HepG2 (cell line): ENCODE data around the gene CXXC5. TPM values are rescaled to one million over a fixed set of nuclear protein-coding genes. Genes with fewer than 3 reads are reported as not detected.

Source experiments
- ATAC-seq: fragments of 200-7000 bp; cut with Tn5 transposase; 3 replicates; pipeline ENCODE4 v1.9.1; 2020; ENCODE audit warnings: mild to moderate bottlenecking, moderate library complexity
- BruUV-seq: library from RNA; stranded (reverse); fragments of 400-500 nt; replicated peaks from 2 replicates; lab custom pipeline; 2021; lab: Mats Ljungman, UMichigan
- CTCF ChIA-PET: fragments of 300-600 bp; formaldehyde crosslinking; extraction: SDS; loops from one replicate; lab custom pipeline; 2021; ENCODE audit warnings: low total read pairs, inconsistent platforms, low intra/inter-chr PET ratio; lab: Yijun Ruan, JAX
- POLR2A ChIA-PET: fragments of 350-600 bp; sonication (Branson Sonifier 250); formaldehyde crosslinking; loops from one replicate; lab custom pipeline; 2020; ENCODE audit warnings: antibody characterized with exemption, inconsistent platforms; lab: Yijun Ruan, JAX
- DNase-seq: peaks from one replicate; pipeline ENCODE4 v3.0.0-alpha.2; 2015; ENCODE audit warnings: low spot score
- FAIRE-seq: peaks from 3 replicates; lab custom pipeline; 2011; peaks lifted over from hg19 to GRCh38; lab: Jason Lieb, UNC
- H2AFZ ChIP-seq: one replicate; pipeline ENCODE4 v1.6.1; 2011; ENCODE audit warnings: low read length, inconsistent platforms
- H3K27ac ChIP-seq: fragments of 300-600 bp; 3 replicates; pipeline ENCODE4 v1.8.0; 2011; ENCODE audit warnings: mixed run types, mild to moderate bottlenecking, mixed read lengths, low read length, inconsistent platforms; ENCODE audit not compliant: insufficient read depth; ENCODE audit errors: extremely low read length
- H3K27me3 ChIP-seq, 2 experiments: fragments of 200-600 bp in 1 of 2; 2 replicates in 1 of 2; 3 replicates in 1 of 2; pipeline versions ENCODE4 v1.6.0 to v1.8.0; 2011; ENCODE audit warnings: low read length in 2 of 2, mild to moderate bottlenecking in 2 of 2, moderate library complexity in 2 of 2, inconsistent platforms in 1 of 2; ENCODE audit not compliant: insufficient read depth in 2 of 2, control insufficient read depth in 1 of 2
- H3K36me3 ChIP-seq, 2 experiments: fragments of 200-600 bp in 1 of 2; replicated peaks in 1 of 2; 2 replicates in 1 of 2; 3 replicates in 1 of 2; pipeline versions ENCODE4 v1.5.1 to v1.8.0; 2011; ENCODE audit warnings: low read length in 2 of 2, inconsistent platforms in 1 of 2; ENCODE audit not compliant: insufficient read depth in 2 of 2, control insufficient read depth in 1 of 2
- H3K4me1 ChIP-seq: 2 replicates; pipeline ENCODE4 v1.5.1; 2012; ENCODE audit warnings: low read length, inconsistent platforms; ENCODE audit not compliant: insufficient read depth
- H3K4me2 ChIP-seq: 2 replicates; pipeline ENCODE4 v1.6.0; 2011; ENCODE audit warnings: low read depth, low read length, inconsistent platforms
- H3K4me3 ChIP-seq, 3 experiments: fragments of 200-600 bp in 1 of 3; sonication (generic), shearing (Covaris generic) in 1 of 3; replicated peaks in 1 of 3; 2 replicates each; pipeline ENCODE4 v1.5.1; 2011 to 2016; ENCODE audit warnings: low read length in 3 of 3, inconsistent platforms in 2 of 3, low read depth in 2 of 3, mild to moderate bottlenecking in 2 of 3, control low read depth in 1 of 3, mixed read lengths in 1 of 3; ENCODE audit not compliant: insufficient read depth in 1 of 3
- H3K79me2 ChIP-seq: one replicate; pipeline ENCODE4 v1.6.1; 2011; ENCODE audit warnings: low read length, inconsistent platforms; ENCODE audit not compliant: insufficient read depth
- H3K9ac ChIP-seq: 2 replicates; pipeline ENCODE4 v1.6.0; 2011; ENCODE audit warnings: mild to moderate bottlenecking, low read depth, low read length, inconsistent platforms; ENCODE audit not compliant: insufficient read depth
- H3K9me3 ChIP-seq: 2 replicates; pipeline ENCODE4 v1.5.1; 2012; ENCODE audit warnings: mild to moderate bottlenecking, low read length
- H4K20me1 ChIP-seq: 2 replicates; pipeline ENCODE4 v1.6.0; 2011; ENCODE audit warnings: inconsistent platforms, mild to moderate bottlenecking, low read length, moderate library complexity; ENCODE audit not compliant: insufficient read depth
- ARID5B ChIP-seq: IDR thresholded peaks from 2 replicates; pipeline ENCODE4 v1.4.0; 2020; ENCODE audit warnings: mild to moderate bottlenecking, missing genetic modification reagents
- DZIP1 ChIP-seq: sonication (generic); formaldehyde crosslinking; IDR thresholded peaks from 2 replicates; pipeline ENCODE4 v1.5.0; 2020; ENCODE audit warnings: mild to moderate bottlenecking, missing genetic modification reagents
- GATAD1 ChIP-seq: IDR thresholded peaks from 2 replicates; pipeline ENCODE4 v1.6.1; 2016; ENCODE audit warnings: missing genetic modification reagents, missing compliant biosample characterization
- HBP1 ChIP-seq: IDR thresholded peaks from 2 replicates; pipeline ENCODE4 v1.6.1; 2016; ENCODE audit warnings: low read depth, control low read depth
- KLF11 ChIP-seq: IDR thresholded peaks from 2 replicates; pipeline ENCODE4 v1.6.1; 2016; ENCODE audit warnings: missing compliant biosample characterization
- MTERF4 ChIP-seq: sonication (generic); formaldehyde crosslinking; IDR thresholded peaks from 2 replicates; pipeline ENCODE4 v1.8.0; 2023; ENCODE audit warnings: mild to moderate bottlenecking, missing genetic modification reagents
- MZF1 ChIP-seq: sonication (generic); formaldehyde crosslinking; IDR thresholded peaks from 2 replicates; pipeline ENCODE4 v1.8.1; 2023; ENCODE audit warnings: mild to moderate bottlenecking, missing genetic modification reagents, borderline replicate concordance
- ZNF431 ChIP-seq: sonication (generic); formaldehyde crosslinking; IDR thresholded peaks from 2 replicates; pipeline ENCODE4 v1.9.0; 2022; ENCODE audit warnings: missing genetic modification reagents, low read depth, mild to moderate bottlenecking, borderline replicate concordance
- ZNF749 ChIP-seq: sonication (generic); formaldehyde crosslinking; IDR thresholded peaks from 2 replicates; pipeline ENCODE4 v1.8.0; 2022; ENCODE audit warnings: mild to moderate bottlenecking, missing genetic modification reagents, moderate library complexity, borderline replicate concordance
- ZSCAN12 ChIP-seq: sonication (generic); formaldehyde crosslinking; IDR thresholded peaks from 2 replicates; pipeline ENCODE4 v1.9.0; 2021; ENCODE audit warnings: mild to moderate bottlenecking, missing genetic modification reagents
- WGBS: methylation state at CpG from one replicate; pipeline ENCODE4 v1.1.6; 2017; ENCODE audit warnings: low lambda C conversion rate; 5-methylcytosine and 5-hydroxymethylcytosine counted together
- in situ Hi-C: cut with HindIII; loops from 2 replicates; pipeline ENCODE4 v1.10.0; 2017; ENCODE audit warnings: low pct_unique_long_range_greater_than_20kb; ENCODE audit not compliant: extremely low pct_ligation_motif_present
- intact Hi-C: fragments of 100-400 bp; cut with micrococcal nuclease; formaldehyde crosslinking; loops from one replicate; pipeline ENCODE4 v1.10.0; 2022; ENCODE audit not compliant: unreplicated experiment
- polyA plus RNA-seq, 8 experiments: library from polyadenylated mRNA; depleted of rRNA in 3 of 8; stranded (reverse) in 7 of 8; unstranded in 1 of 8; fragments of >200 nt; fragmentation: Illumina TruSeq in 4 of 8; extraction: Trizol in 4 of 8; gene quantifications; 2 replicates each; pipeline versions ENCODE4 v1.2.1 to v1.2.3, GENCODE V29; 2011 to 2016; ENCODE audit warnings: low read depth in 4 of 8, missing spikeins in 1 of 8, mixed read lengths in 1 of 8; ENCODE audit not compliant: insufficient read depth in 1 of 8
- total RNA-seq, 5 experiments: library from RNA; depleted of rRNA; stranded (reverse); fragments of >200 nt; fragmentation: Illumina TruSeq; extraction: Trizol; gene quantifications; 2 replicates each; pipeline ENCODE4 v1.2.3, GENCODE V29; 2016; ENCODE audit warnings: low read depth in 1 of 5

Gene CXXC5
- total and polyA plus RNA-seq, 2 of the 13 experiments (the other 11 are each of a cell fraction or from before 2014, with no cell fraction given) = 32.3 to 33.0 TPM

- Histone ChIP-seq H3K27ac (peak overlapping the region; percentile 17), H2AFZ (no peak overlapping the region), H3K4me3 (peak overlapping the region in 1 of 3 experiments; percentile 57; a peak in 1 of 6 replicates), H3K9ac (peak overlapping the region; percentile 11; the same call in 1 of the 2 replicates), H3K4me1 (peaks cover 67% of the 10 kb centered on the region), H3K9me3 (no peaks in the 10 kb centered on the region), H3K36me3 (peaks cover 0 to 4% of the 10 kb centered on the region in 2 experiments; a peak in 3 of 5 replicates), H3K27me3 (no peaks in the 10 kb centered on the region; a peak in 1 of 5 replicates), H3K79me2 (peaks cover 87% of the 10 kb centered on the region), H4K20me1 (peaks cover 61% of the 10 kb centered on the region), H3K4me2 (peak overlapping the region; percentile 90)
- ChIA-PET CTCF (no interaction called here), POLR2A (interaction anchor here (2.8 to 4.1 kb wide), 2 partner anchors 15 to 17 kb away, joined by 10 to 34 read pairs; no protein-coding TSS in a partner anchor)
- ATAC-seq (no peak), DNase-seq (no peak), FAIRE-seq (no peak)
- in situ Hi-C loops (no loop called here), intact Hi-C loops (loop anchor here (5.0 kb wide), 1 partner anchor 94 kb away; no protein-coding TSS in a partner anchor)
- 79% methylated on average over 5 of the region's 5 CpGs for WGBS
- BruUV-seq = no TSS peak
- no peak for TF ChIP-seq GATAD1
- TF ChIP-seq ARID5B = no peak
- TF ChIP-seq MTERF4 (CRISPR knock-in tag) = no peak
- TF ChIP-seq ZNF431 (CRISPR knock-in tag) = no peak
- TF ChIP-seq KLF11 = no peak
- no peak for TF ChIP-seq MZF1 (CRISPR knock-in tag)
- no peak for TF ChIP-seq DZIP1 (CRISPR knock-in tag)
- no peak for TF ChIP-seq HBP1 (CRISPR knock-in tag)
- TF ChIP-seq ZSCAN12 (CRISPR knock-in tag) = no peak
- TF ChIP-seq ZNF749 (CRISPR knock-in tag) = no peak
Measured at GRCh38 chr5:139652788-139653241, 4.7 kb downstream of the CXXC5 start.
